WTC11 (cell line): Measurements from ENCODE around the gene RPL37A. TPM values are rescaled to one million over a fixed set of nuclear protein-coding genes. Genes with fewer than 3 reads are reported as not detected.

ENCODE experiments used
- ATAC-seq: fragments of 200-7000 bp; cut with Tn5 transposase; 2 replicates; pipeline ENCODE4 v1.10.0; 2021; ENCODE audit warnings: mild to moderate bottlenecking, moderate library complexity
- CTCF ChIA-PET: fragments of 300-600 bp; sonication (Branson Sonifier 250); formaldehyde crosslinking; loops from one replicate; lab custom pipeline; 2021; ENCODE audit warnings: antibody characterized with exemption; lab: Charles Lee
- POLR2A ChIA-PET: fragments of 350-600 bp; sonication (Branson Sonifier 250); formaldehyde crosslinking; loops from one replicate; lab custom pipeline; 2021; ENCODE audit warnings: antibody characterized with exemption; lab: Charles Lee
- DNase-seq: peaks from one replicate; pipeline ENCODE4 v3.0.0; 2021; ENCODE audit warnings: low spot score
- H3K27ac Mint-ChIP-seq: 2 replicates; pipeline ENCODE4 v1.8.0; 2021; ENCODE audit warnings: mixed read lengths
- H3K27me3 Mint-ChIP-seq: 2 replicates; pipeline ENCODE4 v1.8.0; 2021; ENCODE audit warnings: low read depth, mild to moderate bottlenecking, moderate library complexity, mixed read lengths
- H3K36me3 Mint-ChIP-seq: 2 replicates; pipeline ENCODE4 v1.8.0; 2021; ENCODE audit warnings: mixed read lengths
- H3K4me1 Mint-ChIP-seq: 2 replicates; pipeline ENCODE4 v1.8.0; 2022; ENCODE audit warnings: mixed read lengths
- H3K4me3 Mint-ChIP-seq: 2 replicates; pipeline ENCODE4 v1.8.0; 2021; ENCODE audit warnings: mild to moderate bottlenecking, moderate library complexity, mixed read lengths
- H3K9me3 Mint-ChIP-seq: 2 replicates; pipeline ENCODE4 v1.8.0; 2021; ENCODE audit warnings: mixed read lengths
- AR ChIP-seq: fragments of 250-450 bp; sonication (Bioruptor Pico); IDR thresholded peaks from 2 replicates; pipeline ENCODE4 v1.9.0; 2021; ENCODE audit warnings: mild to moderate bottlenecking
- CREB1 ChIP-seq: sonication (generic); formaldehyde crosslinking; IDR thresholded peaks from 2 replicates; pipeline ENCODE4 v1.8.0; 2023; ENCODE audit warnings: mild to moderate bottlenecking, missing genetic modification reagents
- EMX1 ChIP-seq: fragments of 250-450 bp; sonication (Bioruptor Pico); IDR thresholded peaks from 2 replicates; pipeline ENCODE4 v1.8.0; 2021; ENCODE audit warnings: mild to moderate bottlenecking
- ESRRA ChIP-seq: sonication (generic); formaldehyde crosslinking; IDR thresholded peaks from 2 replicates; pipeline ENCODE4 v1.8.1; 2022; ENCODE audit warnings: mild to moderate bottlenecking, missing genetic modification reagents, borderline replicate concordance
- JUN ChIP-seq: sonication (generic); formaldehyde crosslinking; IDR thresholded peaks from 2 replicates; pipeline ENCODE4 v1.8.0; 2023; ENCODE audit warnings: mild to moderate bottlenecking, missing genetic modification reagents
- MLX ChIP-seq: sonication (generic); formaldehyde crosslinking; IDR thresholded peaks from 2 replicates; pipeline ENCODE4 v1.8.1; 2023; ENCODE audit warnings: mild to moderate bottlenecking, missing genetic modification reagents, moderate library complexity
- MYBL2 ChIP-seq: sonication (generic); formaldehyde crosslinking; IDR thresholded peaks from 2 replicates; pipeline ENCODE4 v1.8.1; 2023; ENCODE audit warnings: mild to moderate bottlenecking, moderate library complexity, missing genetic modification reagents
- NFATC4 ChIP-seq: fragments of 250-450 bp; sonication (Bioruptor Pico); IDR thresholded peaks from 2 replicates; pipeline ENCODE4 v1.9.0; 2021; ENCODE audit warnings: mild to moderate bottlenecking
- NR3C1 ChIP-seq: sonication (generic); formaldehyde crosslinking; conservative IDR thresholded peaks from 2 replicates; pipeline ENCODE4 v1.8.1; 2023; ENCODE audit warnings: low read depth, mild to moderate bottlenecking, missing genetic modification reagents
- RELA ChIP-seq: sonication (generic); formaldehyde crosslinking; IDR thresholded peaks from 2 replicates; pipeline ENCODE4 v1.8.1; 2022; ENCODE audit warnings: missing genetic modification reagents, mild to moderate bottlenecking, borderline replicate concordance
- SP1 ChIP-seq: sonication (generic); formaldehyde crosslinking; conservative IDR thresholded peaks from 2 replicates; pipeline ENCODE4 v1.8.1; 2022; ENCODE audit warnings: missing genetic modification reagents
- ZNF121 ChIP-seq: sonication (generic); formaldehyde crosslinking; IDR thresholded peaks from 2 replicates; pipeline ENCODE4 v1.8.0; 2023; ENCODE audit warnings: missing genetic modification reagents
- ZNF138 ChIP-seq: sonication (generic); formaldehyde crosslinking; conservative IDR thresholded peaks from 2 replicates; pipeline ENCODE4 v1.8.1; 2022; ENCODE audit warnings: mild to moderate bottlenecking, moderate library complexity, missing genetic modification reagents
- ZNF219 ChIP-seq: sonication (generic); formaldehyde crosslinking; IDR thresholded peaks from 2 replicates; pipeline ENCODE4 v1.8.0; 2023; ENCODE audit warnings: missing genetic modification reagents, mild to moderate bottlenecking, borderline replicate concordance
- ZNF232 ChIP-seq: sonication (generic); formaldehyde crosslinking; IDR thresholded peaks from 2 replicates; pipeline ENCODE4 v1.8.0; 2022; ENCODE audit warnings: mild to moderate bottlenecking, missing genetic modification reagents
- ZNF317 ChIP-seq: sonication (generic); formaldehyde crosslinking; IDR thresholded peaks from 2 replicates; pipeline ENCODE4 v1.8.1; 2023; ENCODE audit warnings: low read depth, mild to moderate bottlenecking, moderate library complexity, missing genetic modification reagents, borderline replicate concordance
- ZNF423 ChIP-seq: fragments of 250-450 bp; sonication (Bioruptor Pico); IDR thresholded peaks from 2 replicates; pipeline ENCODE4 v2.1.2; 2022; ENCODE audit warnings: mild to moderate bottlenecking, moderate library complexity
- ZNF671 ChIP-seq: fragments of 250-450 bp; sonication (Bioruptor Pico); IDR thresholded peaks from 2 replicates; pipeline ENCODE4 v1.8.0; 2021; ENCODE audit warnings: mild to moderate bottlenecking
- total RNA-seq: library from RNA; stranded (reverse); gene quantifications from 3 replicates; pipeline ENCODE4 v1.2.3, GENCODE V29; 2021
- TF ChIP-seq, protein P1 (sequence below): fragments of 250-450 bp; sonication (Bioruptor Pico); conservative IDR thresholded peaks from 2 replicates; pipeline ENCODE4 v1.9.0; 2021; ENCODE audit warnings: mild to moderate bottlenecking
- TF ChIP-seq, protein P2 (sequence below): fragments of 250-450 bp; sonication (Bioruptor Pico); IDR thresholded peaks from 2 replicates; pipeline ENCODE4 v1.8.0; 2021; ENCODE audit warnings: mild to moderate bottlenecking
- TF ChIP-seq, protein P3 (sequence below): fragments of 250-450 bp; sonication (Bioruptor Pico); IDR thresholded peaks from 2 replicates; pipeline ENCODE4 v1.9.0; 2021; ENCODE audit warnings: moderate library complexity, mild to moderate bottlenecking, inconsistent platforms, borderline replicate concordance
- TF ChIP-seq, protein P4 (sequence below): sonication (generic); formaldehyde crosslinking; IDR thresholded peaks from 2 replicates; pipeline ENCODE4 v1.8.1; 2023; ENCODE audit warnings: mild to moderate bottlenecking, moderate library complexity, missing genetic modification reagents
- TF ChIP-seq, protein P5 (sequence below): fragments of 250-450 bp; sonication (Bioruptor Pico); IDR thresholded peaks from 2 replicates; pipeline ENCODE4 v2.1.2; 2022; ENCODE audit warnings: mild to moderate bottlenecking, moderate library complexity

RPL37A gene
- total RNA-seq, 1 experiment from 2014 or later: 3,135 TPM

DNA sequence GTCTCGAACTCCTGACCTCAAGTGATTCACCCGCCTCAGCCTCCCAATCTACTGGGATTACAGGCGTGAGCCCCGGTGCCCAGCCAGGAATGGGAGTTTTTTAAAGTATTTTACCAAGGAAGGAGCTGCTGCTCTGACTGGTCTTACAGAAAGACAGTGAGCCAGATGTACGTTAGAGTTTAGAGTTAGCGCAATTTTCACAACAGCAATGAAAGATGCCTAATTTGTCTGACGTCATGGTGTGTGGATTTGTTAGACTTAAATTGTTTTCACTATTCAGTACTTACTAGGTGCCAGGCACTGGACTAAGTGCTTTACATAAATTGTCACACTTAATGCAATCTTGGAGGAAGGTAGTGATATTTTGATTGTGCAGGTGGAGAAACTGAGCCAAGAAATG is 12.4 kb upstream of the RPL37A start (continued):
- TF ChIP-seq, protein P1, sequence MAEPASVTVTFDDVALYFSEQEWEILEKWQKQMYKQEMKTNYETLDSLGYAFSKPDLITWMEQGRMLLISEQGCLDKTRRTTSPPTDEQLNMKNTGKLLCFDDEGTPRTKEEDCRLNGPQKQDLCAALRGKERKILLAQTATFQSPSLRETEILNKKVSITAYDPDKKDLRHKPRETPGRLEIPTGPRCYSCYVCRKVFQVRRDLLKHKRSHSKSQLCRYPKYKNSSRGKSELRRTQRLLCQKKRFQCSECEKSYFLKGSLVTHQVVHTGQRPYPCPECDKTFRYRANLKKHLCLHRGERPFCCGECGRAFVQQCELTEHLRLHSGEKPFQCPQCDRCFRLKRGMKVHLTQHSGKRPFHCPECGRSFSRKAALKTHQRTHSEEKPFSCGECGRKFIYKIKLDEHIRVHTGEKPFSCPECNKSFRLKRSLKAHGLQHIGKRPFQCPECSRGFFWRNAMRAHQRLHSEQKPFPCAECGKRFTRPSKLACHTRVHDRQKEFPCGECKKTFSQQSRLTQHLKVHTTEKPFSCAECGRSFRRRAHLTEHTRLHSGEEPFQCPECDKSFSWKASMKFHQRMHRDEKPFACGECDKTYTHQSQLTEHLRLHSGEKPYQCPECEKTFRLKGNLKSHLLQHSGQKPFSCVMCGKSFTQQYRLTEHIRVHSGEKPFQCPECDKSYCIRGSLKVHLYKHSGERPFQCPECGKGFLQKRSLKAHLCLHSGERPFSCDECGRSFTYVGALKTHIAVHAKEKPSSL (CRISPR knock-in tag): no peak
- TF ChIP-seq, protein P2, sequence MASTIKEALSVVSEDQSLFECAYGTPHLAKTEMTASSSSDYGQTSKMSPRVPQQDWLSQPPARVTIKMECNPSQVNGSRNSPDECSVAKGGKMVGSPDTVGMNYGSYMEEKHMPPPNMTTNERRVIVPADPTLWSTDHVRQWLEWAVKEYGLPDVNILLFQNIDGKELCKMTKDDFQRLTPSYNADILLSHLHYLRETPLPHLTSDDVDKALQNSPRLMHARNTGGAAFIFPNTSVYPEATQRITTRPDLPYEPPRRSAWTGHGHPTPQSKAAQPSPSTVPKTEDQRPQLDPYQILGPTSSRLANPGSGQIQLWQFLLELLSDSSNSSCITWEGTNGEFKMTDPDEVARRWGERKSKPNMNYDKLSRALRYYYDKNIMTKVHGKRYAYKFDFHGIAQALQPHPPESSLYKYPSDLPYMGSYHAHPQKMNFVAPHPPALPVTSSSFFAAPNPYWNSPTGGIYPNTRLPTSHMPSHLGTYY (CRISPR knock-in tag): no peak
- no peak for TF ChIP-seq ZNF671
- TF ChIP-seq CREB1 (CRISPR knock-in tag): no peak
- no peak for TF ChIP-seq NR3C1
- no peak for TF ChIP-seq SP1
- no peak for TF ChIP-seq ZNF232 (CRISPR knock-in tag)

GRCh38 chr2:216486708-216487107 is 11.9 kb upstream of the RPL37A start:
- POLR2A ChIA-PET: no interaction called here
- no peak for ATAC-seq
- Mint-ChIP-seq H3K27ac (no peak overlapping the region), H3K4me3 (no peak overlapping the region), H3K36me3 (peaks cover 5% of the 10 kb centered on the region), H3K9me3 (no peaks in the 10 kb centered on the region), H3K27me3 (no peaks in the 10 kb centered on the region)
- no peak for DNase-seq
- CTCF ChIA-PET: no interaction called here
- TF ChIP-seq RELA (no peak), ZNF219 (CRISPR knock-in tag) (no peak), MYBL2 (CRISPR knock-in tag) (no peak), EMX1 (CRISPR knock-in tag) (no peak), ESRRA (CRISPR knock-in tag) (no peak)
- TF ChIP-seq, protein P3, sequence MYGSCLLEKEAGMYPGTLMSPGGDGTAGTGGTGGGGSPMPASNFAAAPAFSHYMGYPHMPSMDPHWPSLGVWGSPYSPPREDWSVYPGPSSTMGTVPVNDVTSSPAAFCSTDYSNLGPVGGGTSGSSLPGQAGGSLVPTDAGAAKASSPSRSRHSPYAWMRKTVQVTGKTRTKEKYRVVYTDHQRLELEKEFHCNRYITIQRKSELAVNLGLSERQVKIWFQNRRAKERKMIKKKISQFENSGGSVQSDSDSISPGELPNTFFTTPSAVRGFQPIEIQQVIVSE (CRISPR knock-in tag): no peak
- TF ChIP-seq, protein P4, sequence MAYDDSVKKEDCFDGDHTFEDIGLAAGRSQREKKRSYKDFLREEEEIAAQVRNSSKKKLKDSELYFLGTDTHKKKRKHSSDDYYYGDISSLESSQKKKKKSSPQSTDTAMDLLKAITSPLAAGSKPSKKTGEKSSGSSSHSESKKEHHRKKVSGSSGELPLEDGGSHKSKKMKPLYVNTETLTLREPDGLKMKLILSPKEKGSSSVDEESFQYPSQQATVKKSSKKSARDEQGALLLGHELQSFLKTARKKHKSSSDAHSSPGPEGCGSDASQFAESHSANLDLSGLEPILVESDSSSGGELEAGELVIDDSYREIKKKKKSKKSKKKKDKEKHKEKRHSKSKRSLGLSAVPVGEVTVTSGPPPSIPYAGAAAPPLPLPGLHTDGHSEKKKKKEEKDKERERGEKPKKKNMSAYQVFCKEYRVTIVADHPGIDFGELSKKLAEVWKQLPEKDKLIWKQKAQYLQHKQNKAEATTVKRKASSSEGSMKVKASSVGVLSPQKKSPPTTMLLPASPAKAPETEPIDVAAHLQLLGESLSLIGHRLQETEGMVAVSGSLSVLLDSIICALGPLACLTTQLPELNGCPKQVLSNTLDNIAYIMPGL: no peak
- TF ChIP-seq, all 79 proteins: peak for 0
- H3K4me1 Mint-ChIP-seq: no peaks in the 10 kb centered on the region

DNA sequence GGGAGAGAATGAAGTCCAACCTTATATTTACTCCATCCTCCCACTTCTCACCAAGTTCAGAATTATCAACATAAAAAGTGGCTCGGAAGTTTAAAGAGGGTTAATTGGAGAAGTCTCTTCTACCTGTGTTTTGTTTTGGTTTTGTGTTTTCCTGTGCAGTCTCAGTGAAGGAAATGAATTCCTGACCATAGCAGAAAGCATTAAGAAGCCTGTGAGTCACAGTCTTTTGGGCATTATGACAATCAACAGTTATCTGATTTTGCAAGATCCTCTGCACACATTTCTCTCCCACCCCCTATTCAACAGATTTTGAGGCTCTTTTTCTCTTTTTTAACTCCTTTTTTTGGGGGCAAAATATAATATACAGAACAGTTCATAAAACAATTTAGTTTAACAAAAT is 8.6 kb upstream of the RPL37A start:
- DNase-seq (no peak), ATAC-seq (no peak)
- TF ChIP-seq ZNF121 (CRISPR knock-in tag): no peak
- TF ChIP-seq JUN (CRISPR knock-in tag): no peak
- no peak for TF ChIP-seq ZNF671
- TF ChIP-seq NFATC4 (CRISPR knock-in tag): no peak
- TF ChIP-seq ZNF138 (CRISPR knock-in tag): no peak
- TF ChIP-seq ZNF423 (CRISPR knock-in tag): no peak
- no peak for TF ChIP-seq MLX (CRISPR knock-in tag)
- TF ChIP-seq ZNF317 (CRISPR knock-in tag): no peak
- TF ChIP-seq, protein P5, sequence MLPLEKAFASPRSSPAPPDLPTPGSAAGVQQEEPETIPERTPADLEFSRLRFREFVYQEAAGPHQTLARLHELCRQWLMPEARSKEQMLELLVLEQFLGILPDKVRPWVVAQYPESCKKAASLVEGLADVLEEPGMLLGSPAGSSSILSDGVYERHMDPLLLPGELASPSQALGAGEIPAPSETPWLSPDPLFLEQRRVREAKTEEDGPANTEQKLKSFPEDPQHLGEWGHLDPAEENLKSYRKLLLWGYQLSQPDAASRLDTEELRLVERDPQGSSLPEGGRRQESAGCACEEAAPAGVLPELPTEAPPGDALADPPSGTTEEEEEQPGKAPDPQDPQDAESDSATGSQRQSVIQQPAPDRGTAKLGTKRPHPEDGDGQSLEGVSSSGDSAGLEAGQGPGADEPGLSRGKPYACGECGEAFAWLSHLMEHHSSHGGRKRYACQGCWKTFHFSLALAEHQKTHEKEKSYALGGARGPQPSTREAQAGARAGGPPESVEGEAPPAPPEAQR (CRISPR knock-in tag): no peak
- no peak for TF ChIP-seq AR (CRISPR knock-in tag)
- Mint-ChIP-seq H3K27ac (no peak overlapping the region), H3K36me3 (no peaks in the 10 kb centered on the region), H3K4me3 (no peak overlapping the region), H3K27me3 (no peaks in the 10 kb centered on the region), H3K9me3 (no peaks in the 10 kb centered on the region), H3K4me1 (peaks cover 6% of the 10 kb centered on the region; the same call in 1 of the 2 replicates)
- CTCF ChIA-PET: interaction anchor here (1.0 kb wide), 1 partner anchor 81 kb away, joined by 8 read pairs; no protein-coding TSS in a partner anchor
- POLR2A ChIA-PET: no interaction called here
